HL-60/S4 treated with retinoic acid at 250 ng/mL for 4 days and 3 days (cell line): Measurements from ENCODE around the gene BID.

Experiments
- in situ Hi-C: fragments of 300-500 bp; cut with MboI; formaldehyde crosslinking; loops from 2 replicates; pipeline ENCODE4 v1.7.0; 2022; ENCODE audit warnings: low sequenced_read_pairs

Gene BID

GRCh38 chr22:17739196-17739975, 34.9 kb downstream of the BID start:
- in situ Hi-C loops = no loop called here

GRCh38 chr22:17738386-17739128, 35.7 kb downstream of the BID start:
- in situ Hi-C loops = no loop called here

- in situ Hi-C loops = no loop called here
These were observed 40.1 kb downstream of the BID start for GRCh38 chr22:17734187-17734586.

GRCh38 chr22:17733466-17733865, 40.8 kb downstream of the BID start:
- in situ Hi-C loops = no loop called here

GRCh38 chr22:17732251-17732854, 41.9 kb downstream of the BID start:
- in situ Hi-C loops = no loop called here

GRCh38 chr22:17729561-17729960, 44.7 kb downstream of the BID start:
- in situ Hi-C loops = no loop called here

GRCh38 chr22:17728786-17729185, 45.5 kb downstream of the BID start:
- in situ Hi-C loops = no loop called here

GRCh38 chr22:17726928-17727897, 47.1 kb downstream of the BID start:
- in situ Hi-C loops = no loop called here

GRCh38 chr22:17726006-17726927, 48.0 kb downstream of the BID start:
- in situ Hi-C loops = no loop called here

- in situ Hi-C loops = no loop called here
These were observed 48.8 kb downstream of the BID start for GRCh38 chr22:17725500-17725796.

- in situ Hi-C loops = no loop called here
These were observed 49.4 kb downstream of the BID start for GRCh38 chr22:17724678-17725499.

GRCh38 chr22:17724241-17724640, 50.0 kb downstream of the BID start:
- in situ Hi-C loops = no loop called here

GRCh38 chr22:17719911-17720310, 54.4 kb downstream of the BID start:
- in situ Hi-C loops = no loop called here

GRCh38 chr22:17717708-17718107, 56.6 kb downstream of the BID start:
- in situ Hi-C loops = no loop called here

GRCh38 chr22:17716529-17716928, 57.7 kb downstream of the BID start:
- in situ Hi-C loops = no loop called here

GRCh38 chr22:17712441-17712840, 61.8 kb downstream of the BID start:
- in situ Hi-C loops = no loop called here

GRCh38 chr22:17710023-17710422, 64.2 kb downstream of the BID start:
- in situ Hi-C loops = no loop called here

- in situ Hi-C loops = no loop called here
These were observed 66.7 kb downstream of the BID start for GRCh38 chr22:17707526-17707925.

GRCh38 chr22:17706947-17707346, 67.3 kb downstream of the BID start:
- in situ Hi-C loops = no loop called here
